SK-N-SH (cell line): Measurements from ENCODE around the gene ADAMTSL1. TPM values are rescaled to one million over a fixed set of nuclear protein-coding genes. Genes with fewer than 3 reads are reported as not detected.

ENCODE experiments used
- CTCF ChIA-PET: fragments of 300-600, 350-600 bp; formaldehyde crosslinking; extraction: SDS; loops from one replicate; lab custom pipeline; 2021; lab: Yijun Ruan, JAX
- POLR2A ChIA-PET: fragments of 350-600 bp; sonication (Branson Sonifier 250); formaldehyde crosslinking; extraction: SDS; loops from one replicate; lab custom pipeline; 2020; ENCODE audit warnings: antibody characterized with exemption, inconsistent platforms; lab: Yijun Ruan, JAX
- DNase-seq: peaks from one replicate; pipeline ENCODE4 v3.0.0; 2012
- H2AFZ ChIP-seq: fragments of 200-600 bp; sonication (generic); 2 replicates; pipeline ENCODE4 v1.8.1; 2016; ENCODE audit warnings: antibody characterized with exemption, mild to moderate bottlenecking, low read depth
- H3F3A ChIP-seq: fragments of 200-600 bp; sonication (generic); replicated peaks from 2 replicates; pipeline ENCODE3; 2016; ENCODE audit warnings: antibody characterized with exemption, mild to moderate bottlenecking; ENCODE audit not compliant: insufficient read depth
- H3K27ac ChIP-seq, 2 experiments: fragments of 200-500 bp in 1 of 2; fragments of 200-600 bp in 1 of 2; sonication (Bioruptor generic) in 1 of 2; sonication (generic), shearing (Covaris generic) in 1 of 2; 2 replicates each; pipeline versions ENCODE4 v1.5.1 to v1.6.1; 2014 to 2016; ENCODE audit warnings: low read depth in 2 of 2, inconsistent platforms in 1 of 2, low read length in 1 of 2, mild to moderate bottlenecking in 1 of 2, mixed read lengths in 1 of 2
- H3K27me3 ChIP-seq: fragments of 200-600 bp; sonication (generic), shearing (Covaris generic); 2 replicates; pipeline ENCODE4 v1.6.1; 2016; ENCODE audit warnings: mixed run types; ENCODE audit not compliant: insufficient read depth
- H3K36me3 ChIP-seq, 2 experiments: fragments of 200-500 bp in 1 of 2; fragments of 200-600 bp in 1 of 2; sonication (Bioruptor generic) in 1 of 2; sonication (generic) in 1 of 2; replicated peaks in 1 of 2; 2 replicates each; pipeline versions ENCODE3 to v1.5.1; 2014 to 2016; ENCODE audit warnings: low read length in 1 of 2, mild to moderate bottlenecking in 1 of 2; ENCODE audit not compliant: insufficient read depth in 2 of 2, control insufficient read depth in 1 of 2
- H3K4me1 ChIP-seq, 2 experiments: fragments of 200-500 bp in 1 of 2; fragments of 200-600 bp in 1 of 2; sonication (Bioruptor generic) in 1 of 2; sonication (generic), shearing (Covaris generic) in 1 of 2; 2 replicates each; pipeline versions ENCODE4 v1.5.1 to v1.6.1; 2014 to 2016; ENCODE audit warnings: low read depth in 1 of 2, low read length in 1 of 2, mixed run types in 1 of 2; ENCODE audit not compliant: insufficient read depth in 2 of 2, control insufficient read depth in 1 of 2
- H3K4me2 ChIP-seq: fragments of 200-600 bp; sonication (generic), shearing (Covaris generic); 2 replicates; pipeline ENCODE4 v1.6.1; 2017; ENCODE audit warnings: mixed run types
- H3K4me3 ChIP-seq, 2 experiments: fragments of 200-500 bp in 1 of 2; fragments of 200-600 bp in 1 of 2; sonication (Bioruptor generic) in 1 of 2; sonication (generic), shearing (Covaris generic) in 1 of 2; 2 replicates each; pipeline versions ENCODE4 v1.5.1 to v1.8.1; 2014 to 2016; ENCODE audit warnings: low read depth in 2 of 2, inconsistent platforms in 1 of 2, low read length in 1 of 2, mild to moderate bottlenecking in 1 of 2, mixed read lengths in 1 of 2, moderate library complexity in 1 of 2
- H3K79me2 ChIP-seq: fragments of 200-600 bp; sonication (generic); 2 replicates; pipeline ENCODE4 v1.8.1; 2017; ENCODE audit warnings: mild to moderate bottlenecking; ENCODE audit not compliant: insufficient read depth
- H3K9ac ChIP-seq: fragments of 200-600 bp; sonication (generic); 2 replicates; pipeline ENCODE4 v1.6.1; 2017; ENCODE audit warnings: mixed run types
- H3K9me2 ChIP-seq: fragments of 200-600 bp; sonication (generic); 2 replicates; pipeline ENCODE4 v1.6.1; 2017; ENCODE audit warnings: mixed run types
- H3K9me3 ChIP-seq: fragments of 200-600 bp; sonication (generic); 2 replicates; pipeline ENCODE4 v1.6.1; 2017; ENCODE audit warnings: mixed run types, mild to moderate bottlenecking, moderate library complexity
- H4K20me1 ChIP-seq: fragments of 200-600 bp; sonication (generic); 2 replicates; pipeline ENCODE4 v1.6.1; 2017; ENCODE audit warnings: mild to moderate bottlenecking, mixed run types; ENCODE audit not compliant: insufficient read depth
- GATA2 ChIP-seq: sonication (generic); formaldehyde crosslinking; IDR thresholded peaks from 2 replicates; pipeline ENCODE4 v1.5.0; 2020; ENCODE audit warnings: mild to moderate bottlenecking, missing genetic modification reagents
- NRF1 ChIP-seq: IDR thresholded peaks from 2 replicates; pipeline ENCODE4 v1.6.1; 2012; ENCODE audit warnings: low read depth, mild to moderate bottlenecking, low read length
- TCF12 ChIP-seq: IDR thresholded peaks from 2 replicates; pipeline ENCODE4 v1.4.0; 2012
- TEAD4 ChIP-seq: IDR thresholded peaks from 2 replicates; pipeline ENCODE4 v1.4.0; 2012; ENCODE audit warnings: mild to moderate bottlenecking, borderline replicate concordance; ENCODE audit not compliant: insufficient read depth
- ZBTB33 ChIP-seq: IDR thresholded peaks from 2 replicates; pipeline ENCODE4 v1.4.0; 2012; ENCODE audit warnings: low read depth, borderline replicate concordance
- WGBS: methylation state at CpG from one replicate; pipeline ENCODE4 v1.1.6; 2017; ENCODE audit warnings: low lambda C conversion rate; 5-methylcytosine and 5-hydroxymethylcytosine counted together
- polyA plus RNA-seq, 3 experiments: library from polyadenylated mRNA; depleted of rRNA; stranded (reverse); fragments of >200 nt; gene quantifications; 2 replicates each; pipeline ENCODE4 v1.2.3, GENCODE V29; 2012
- TF ChIP-seq, protein P1 (sequence below): IDR thresholded peaks from 2 replicates; pipeline ENCODE4 v1.4.0; 2012; ENCODE audit warnings: low read depth
- TF ChIP-seq, protein P2 (sequence below): IDR thresholded peaks from 2 replicates; pipeline ENCODE4 v1.4.0; 2012; ENCODE audit warnings: low read depth, borderline replicate concordance

The ADAMTSL1 gene
- polyA plus RNA-seq, 1 of the 3 experiments (the other 2 are of a cell fraction), result 114 TPM

DNA sequence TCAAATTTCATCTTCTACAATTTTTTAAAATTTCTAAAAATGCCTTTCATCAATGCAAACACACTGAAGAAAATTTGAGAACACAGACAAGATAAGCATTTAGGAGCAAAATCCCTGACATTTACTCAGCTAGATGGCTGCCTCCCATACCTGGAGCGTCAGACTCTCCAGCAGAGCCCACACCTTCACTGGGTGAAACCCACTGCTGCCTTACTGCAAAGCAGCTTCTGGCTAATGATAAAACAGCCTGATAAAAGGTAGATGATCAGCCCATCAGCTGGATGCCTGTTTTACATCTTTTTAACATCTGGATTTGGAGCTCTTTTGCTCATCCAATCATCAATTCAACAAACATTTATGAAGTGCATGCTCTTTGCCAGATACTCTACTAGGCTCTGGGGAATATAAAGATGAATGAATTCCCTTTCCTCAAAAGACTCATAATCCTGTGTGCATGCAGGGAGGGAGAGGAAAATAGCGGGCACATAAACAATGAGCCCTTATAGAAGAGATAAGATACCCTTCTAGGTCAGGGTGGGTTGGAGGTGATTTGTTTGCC, 287.9 kb downstream of the ADAMTSL1 start:
- H3K9me2 ChIP-seq, result no peaks in the 10 kb centered on the region
- no peak overlapping the region for H3K9ac ChIP-seq

DNA sequence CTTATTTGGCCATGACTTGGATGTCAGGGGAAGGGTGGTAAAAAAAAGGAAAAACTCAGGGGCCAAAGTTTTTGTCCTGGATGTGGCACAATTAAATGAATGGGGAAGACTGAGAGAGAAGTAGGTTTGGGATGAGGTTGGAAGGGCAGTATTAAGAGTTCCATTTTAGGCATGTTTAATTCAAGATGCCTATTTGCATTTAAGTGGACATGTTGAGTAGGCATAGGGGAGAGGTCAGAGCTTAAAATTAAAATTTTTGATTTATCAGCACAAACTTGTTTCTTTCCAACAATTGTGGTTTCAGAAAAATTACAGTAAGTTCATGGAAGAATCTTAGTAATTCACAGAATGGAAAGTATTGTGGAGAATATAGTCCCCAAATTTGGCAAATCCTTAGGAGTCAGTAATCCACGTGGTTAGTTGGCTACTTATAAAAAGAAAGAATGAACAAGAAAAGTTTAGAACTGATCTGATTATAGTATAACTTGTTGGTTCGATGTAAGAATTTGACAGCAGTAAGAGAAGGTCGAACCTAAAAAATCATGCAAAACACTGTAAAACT, 293.1 kb downstream of the ADAMTSL1 start:
- Histone ChIP-seq H3K9ac (no peak overlapping the region), H3K4me2 (no peak overlapping the region), H3F3A (no peaks in the 10 kb centered on the region), H3K4me1 (no peaks in the 10 kb centered on the region), H3K79me2 (0 out of 2 replicates have a peak, but pooled peaks cover 9% of the 10 kb centered on the region), H3K4me3 (no peak overlapping the region), H2AFZ (no peak overlapping the region), H3K36me3 (peaks cover 0 to 52% of the 10 kb centered on the region in 2 experiments), H3K9me3 (no peaks in the 10 kb centered on the region), H3K27ac (no peak overlapping the region), H3K27me3 (no peaks in the 10 kb centered on the region), H4K20me1 (no peaks in the 10 kb centered on the region), H3K9me2 (no peaks in the 10 kb centered on the region)
- ChIA-PET CTCF (interaction anchor here (1.1 to 2.3 kb wide), 2 partner anchors 13 to 512 kb away, joined by 6 to 7 read pairs; no protein-coding TSS in a partner anchor), POLR2A (no interaction called here)
- no peak for DNase-seq
- 74% methylated on average over 3 of the region's 3 CpGs for WGBS
- TF ChIP-seq, protein P1, sequence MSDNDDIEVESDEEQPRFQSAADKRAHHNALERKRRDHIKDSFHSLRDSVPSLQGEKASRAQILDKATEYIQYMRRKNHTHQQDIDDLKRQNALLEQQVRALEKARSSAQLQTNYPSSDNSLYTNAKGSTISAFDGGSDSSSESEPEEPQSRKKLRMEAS, result no peak

More for the DNA sequence above, 287.9 kb downstream of the ADAMTSL1 start:
- Histone ChIP-seq H3K4me3 (no peak overlapping the region), H3K9me3 (no peaks in the 10 kb centered on the region), H3K79me2 (0 out of 2 replicates have a peak, but pooled peaks cover 9% of the 10 kb centered on the region), H3K27me3 (no peaks in the 10 kb centered on the region), H3K4me1 (no peaks in the 10 kb centered on the region; a peak in 1 of 4 replicates), H3K36me3 (peaks cover 0 to 72% of the 10 kb centered on the region in 2 experiments), H2AFZ (no peak overlapping the region), H3F3A (no peaks in the 10 kb centered on the region), H4K20me1 (no peaks in the 10 kb centered on the region), H3K4me2 (no peak overlapping the region), H3K27ac (no peak overlapping the region; a peak in 1 of 4 replicates)
- DNase-seq, result no peak
- ChIA-PET CTCF (no interaction called here), POLR2A (no interaction called here)
- whole genome bisulfite sequencing, result 83% methylated on average over 2 of the region's 2 CpGs
- TF ChIP-seq TCF12 (no peak), GATA2 (peak; percentile 30; the same call in 1 of the 2 replicates)

DNA sequence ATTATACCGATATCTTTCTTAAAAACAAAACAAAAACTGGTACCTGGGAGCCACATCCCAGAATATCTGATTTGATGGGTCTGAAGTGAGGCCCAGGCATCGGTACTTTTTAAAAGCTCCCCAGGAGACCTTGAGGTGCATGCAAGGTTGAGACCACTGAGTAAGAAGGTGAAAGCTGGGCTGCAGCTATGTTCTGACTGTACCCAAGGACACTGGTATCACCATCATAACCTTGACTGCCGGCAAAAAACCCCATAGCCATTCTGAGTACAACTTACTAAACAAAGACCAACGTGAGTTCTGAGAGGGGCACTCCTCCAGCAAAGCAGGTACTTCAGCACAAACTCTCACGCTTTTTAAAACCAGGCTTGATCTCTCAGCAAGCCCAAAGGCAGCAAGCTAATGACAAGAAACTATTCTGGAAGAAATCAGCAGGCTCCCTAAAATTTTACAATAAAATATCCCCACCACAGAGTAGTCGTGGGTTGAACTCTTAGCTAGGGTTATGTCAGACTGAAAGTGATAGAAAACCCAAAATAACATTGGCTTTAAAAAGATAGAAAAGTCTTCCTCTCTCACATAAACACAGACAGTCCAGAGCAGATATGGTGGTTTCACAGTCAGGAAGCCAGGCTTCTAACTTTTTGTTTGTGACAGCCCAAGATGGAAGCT, 295.1 kb downstream of the ADAMTSL1 start:
- Histone ChIP-seq H2AFZ (no peak overlapping the region), H3K4me1 (no peaks in the 10 kb centered on the region), H3K9me3 (no peaks in the 10 kb centered on the region), H4K20me1 (no peaks in the 10 kb centered on the region), H3K9me2 (no peaks in the 10 kb centered on the region), H3K79me2 (0 out of 2 replicates have a peak, but pooled peaks cover 4% of the 10 kb centered on the region), H3K36me3 (peaks cover 0 to 54% of the 10 kb centered on the region in 2 experiments), H3K4me3 (no peak overlapping the region), H3F3A (no peaks in the 10 kb centered on the region), H3K27me3 (no peaks in the 10 kb centered on the region), H3K27ac (no peak overlapping the region), H3K4me2 (no peak overlapping the region), H3K9ac (no peak overlapping the region)
- ChIA-PET CTCF (interaction anchor here (0.8 to 2.0 kb wide), 2 partner anchors 21 to 260 kb away, joined by 3 to 4 read pairs; no protein-coding TSS in a partner anchor), POLR2A (no interaction called here)
- TF ChIP-seq, protein P2, sequence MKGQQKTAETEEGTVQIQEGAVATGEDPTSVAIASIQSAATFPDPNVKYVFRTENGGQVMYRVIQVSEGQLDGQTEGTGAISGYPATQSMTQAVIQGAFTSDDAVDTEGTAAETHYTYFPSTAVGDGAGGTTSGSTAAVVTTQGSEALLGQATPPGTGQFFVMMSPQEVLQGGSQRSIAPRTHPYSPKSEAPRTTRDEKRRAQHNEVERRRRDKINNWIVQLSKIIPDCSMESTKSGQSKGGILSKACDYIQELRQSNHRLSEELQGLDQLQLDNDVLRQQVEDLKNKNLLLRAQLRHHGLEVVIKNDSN, result no peak
- TF ChIP-seq TEAD4 (no peak), NRF1 (no peak), ZBTB33 (no peak)
- 89% methylated on average over 6 of the region's 6 CpGs for WGBS
- DNase-seq, result no peak
